Kidney epithelial cell (primary cell): ENCODE data around the gene SAMSN1. TPM values are rescaled to one million over a fixed set of nuclear protein-coding genes. Genes with fewer than 3 reads are reported as not detected.

Experiments used
- DNase-seq: peaks from one replicate; pipeline ENCODE4 v3.0.0-alpha.2; 2010; ENCODE audit warnings: low read depth
- H3K27me3 ChIP-seq: 2 replicates; pipeline ENCODE4 v1.6.0; 2011; ENCODE audit warnings: low read length; ENCODE audit not compliant: control insufficient read depth, insufficient read depth
- H3K36me3 ChIP-seq: 2 replicates; pipeline ENCODE4 v1.5.1; 2011; ENCODE audit warnings: low read length; ENCODE audit not compliant: control insufficient read depth, insufficient read depth
- H3K4me3 ChIP-seq: 2 replicates; pipeline ENCODE4 v1.5.1; 2011; ENCODE audit warnings: low read depth, mild to moderate bottlenecking, control low read depth, low read length
- total RNA-seq: library from RNA; depleted of rRNA; stranded (reverse); fragments of >200 nt; gene quantifications from 2 replicates; pipeline ENCODE4 v1.2.3, GENCODE V29; 2015
- TF ChIP-seq, protein P1 (sequence below): IDR thresholded peaks from 2 replicates; pipeline ENCODE4 v1.5.1; 2011; ENCODE audit warnings: mild to moderate bottlenecking, moderate library complexity, low read length, control low read depth, inconsistent platforms; ENCODE audit not compliant: insufficient read depth, poor library complexity, severe bottlenecking

Gene SAMSN1
- total RNA-seq, 1 donor from 2014 or later, result 0.04 TPM

DNA sequence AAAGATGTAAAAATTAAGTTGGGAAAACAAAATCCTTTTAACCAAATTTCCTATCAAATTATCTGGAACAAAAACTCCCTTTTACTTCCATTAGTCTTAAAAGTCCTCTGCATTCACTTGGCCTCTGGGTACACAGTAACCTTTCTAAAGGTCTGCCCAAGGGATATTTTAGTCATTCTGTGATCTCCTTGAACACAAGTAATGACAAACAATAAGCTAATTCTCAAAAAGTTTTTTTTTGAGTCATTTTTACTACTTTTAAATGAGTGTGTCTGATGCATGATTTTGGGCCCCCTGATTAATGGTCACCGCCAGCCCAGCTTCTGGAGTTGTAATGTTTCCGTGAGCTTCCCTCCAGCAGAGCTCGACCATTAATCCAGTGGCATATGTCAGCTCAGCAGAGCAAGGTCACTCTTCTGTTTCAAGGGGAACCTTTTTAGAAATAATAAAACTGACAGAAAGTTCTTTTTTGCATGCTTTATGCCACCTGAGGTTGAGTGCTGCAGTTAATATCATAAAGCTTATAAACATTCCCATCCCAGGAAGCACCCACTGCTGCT is 14.3 kb downstream of the SAMSN1 start:
- Histone ChIP-seq H3K36me3 (no peaks in the 10 kb centered on the region), H3K4me3 (no peak overlapping the region), H3K27me3 (no peaks in the 10 kb centered on the region)
- TF ChIP-seq, protein P1, sequence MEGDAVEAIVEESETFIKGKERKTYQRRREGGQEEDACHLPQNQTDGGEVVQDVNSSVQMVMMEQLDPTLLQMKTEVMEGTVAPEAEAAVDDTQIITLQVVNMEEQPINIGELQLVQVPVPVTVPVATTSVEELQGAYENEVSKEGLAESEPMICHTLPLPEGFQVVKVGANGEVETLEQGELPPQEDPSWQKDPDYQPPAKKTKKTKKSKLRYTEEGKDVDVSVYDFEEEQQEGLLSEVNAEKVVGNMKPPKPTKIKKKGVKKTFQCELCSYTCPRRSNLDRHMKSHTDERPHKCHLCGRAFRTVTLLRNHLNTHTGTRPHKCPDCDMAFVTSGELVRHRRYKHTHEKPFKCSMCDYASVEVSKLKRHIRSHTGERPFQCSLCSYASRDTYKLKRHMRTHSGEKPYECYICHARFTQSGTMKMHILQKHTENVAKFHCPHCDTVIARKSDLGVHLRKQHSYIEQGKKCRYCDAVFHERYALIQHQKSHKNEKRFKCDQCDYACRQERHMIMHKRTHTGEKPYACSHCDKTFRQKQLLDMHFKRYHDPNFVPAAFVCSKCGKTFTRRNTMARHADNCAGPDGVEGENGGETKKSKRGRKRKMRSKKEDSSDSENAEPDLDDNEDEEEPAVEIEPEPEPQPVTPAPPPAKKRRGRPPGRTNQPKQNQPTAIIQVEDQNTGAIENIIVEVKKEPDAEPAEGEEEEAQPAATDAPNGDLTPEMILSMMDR, result no peak
- DNase-seq, result no peak

- H3K36me3 ChIP-seq, result no peaks in the 10 kb centered on the region
- DNase-seq, result no peak
- TF ChIP-seq, protein P1, result no peak
- H3K27me3 ChIP-seq, result no peaks in the 10 kb centered on the region
- H3K4me3 ChIP-seq, result no peak overlapping the region
Observed at GRCh38 chr21:14530592-14530991, 15.5 kb downstream of the SAMSN1 start.

- no peaks in the 10 kb centered on the region for H3K36me3 ChIP-seq
- H3K27me3 ChIP-seq, result no peaks in the 10 kb centered on the region
- TF ChIP-seq, protein P1, result no peak
- H3K4me3 ChIP-seq, result no peak overlapping the region
- no peak for DNase-seq
Observed at GRCh38 chr21:14528815-14529214, 17.3 kb downstream of the SAMSN1 start.

- TF ChIP-seq, protein P1, result no peak
- Histone ChIP-seq H3K27me3 (no peaks in the 10 kb centered on the region), H3K4me3 (no peak overlapping the region), H3K36me3 (no peaks in the 10 kb centered on the region)
- DNase-seq, result no peak
Observed at GRCh38 chr21:14527696-14528652, 18.1 kb downstream of the SAMSN1 start.

GRCh38 chr21:14526836-14527695 is 19.0 kb downstream of the SAMSN1 start:
- no peak overlapping the region for H3K4me3 ChIP-seq
- H3K36me3 ChIP-seq, result no peaks in the 10 kb centered on the region
- no peaks in the 10 kb centered on the region for H3K27me3 ChIP-seq
- DNase-seq, result no peak
- TF ChIP-seq, protein P1, result no peak
